Measurements from ENCODE around the gene OBP2A. TPM values are rescaled to one million over a fixed set of nuclear protein-coding genes. Genes with fewer than 3 reads are reported as not detected.

The OBP2A gene
- total RNA-seq, 4 donors from 2014 or later: not detected

GRCh38 chr9:135522137-135522877 is 23.6 kb upstream of the OBP2A start:
- H3K4me3 ChIP-seq (replicated peaks in 1 of 3): no peak overlapping the region
- no peak overlapping the region for H3K27ac ChIP-seq
- H3K27me3 ChIP-seq: no peaks in the 10 kb centered on the region
- WGBS, 2 donors: 53 to 71% methylated on average over 12 to 15 of the region's 16 CpGs
- TF ChIP-seq CTCF (IDR thresholded peaks at IDR 0.05) (no peak), POLR2A (IDR thresholded peaks at IDR 0.05) (no peak)
- no peaks in the 10 kb centered on the region for H3K36me3 ChIP-seq
- H3K4me1 ChIP-seq: no peaks in the 10 kb centered on the region
- no peaks in the 10 kb centered on the region for H3K9me3 ChIP-seq
- DNase-seq: no peak
- intact Hi-C loops (cut with DNase I): no loop called here

- 68 to 70% methylated on average over 14 to 16 of the region's 17 CpGs for WGBS, 2 donors
- TF ChIP-seq POLR2A (IDR thresholded peaks at IDR 0.05) (no peak), CTCF (IDR thresholded peaks at IDR 0.05) (no peak)
- DNase-seq: no peak
- H3K27ac ChIP-seq: no peak overlapping the region
- H3K9me3 ChIP-seq: no peaks in the 10 kb centered on the region
- no peaks in the 10 kb centered on the region for H3K4me1 ChIP-seq
- no peaks in the 10 kb centered on the region for H3K36me3 ChIP-seq
- H3K27me3 ChIP-seq: no peaks in the 10 kb centered on the region
- intact Hi-C loops (cut with DNase I): no loop called here
- H3K4me3 ChIP-seq (replicated peaks in 1 of 3): no peak overlapping the region
These were observed 23.0 kb upstream of the OBP2A start for GRCh38 chr9:135522931-135523330.

GRCh38 chr9:135523521-135524129 is 22.3 kb upstream of the OBP2A start:
- WGBS, 2 donors: 58 to 77% methylated on average over 11 to 21 of the region's 21 CpGs
- H3K4me1 ChIP-seq: no peaks in the 10 kb centered on the region
- no peaks in the 10 kb centered on the region for H3K27me3 ChIP-seq

GRCh38 chr9:135524130-135524861 is 21.6 kb upstream of the OBP2A start:
- H3K4me1 ChIP-seq: no peaks in the 10 kb centered on the region
- DNase-seq: no peak
- H3K36me3 ChIP-seq: no peaks in the 10 kb centered on the region
- no peak overlapping the region for H3K4me3 ChIP-seq (replicated peaks in 1 of 3)
- H3K9me3 ChIP-seq: no peaks in the 10 kb centered on the region
- no peak for TF ChIP-seq CTCF (IDR thresholded peaks at IDR 0.05)
- no peak for TF ChIP-seq POLR2A (IDR thresholded peaks at IDR 0.05)
- intact Hi-C loops (cut with DNase I): no loop called here
- no peak overlapping the region for H3K27ac ChIP-seq
- WGBS, 2 donors: 66 to 80% methylated on average over 15 to 21 of the region's 27 CpGs
- H3K27me3 ChIP-seq: no peaks in the 10 kb centered on the region

More at GRCh38 chr9:135523521-135524129, 22.3 kb upstream of the OBP2A start:
- Histone ChIP-seq H3K27ac (no peak overlapping the region), H3K36me3 (no peaks in the 10 kb centered on the region), H3K9me3 (no peaks in the 10 kb centered on the region), H3K4me3 (replicated peaks in 1 of 3) (no peak overlapping the region)
- intact Hi-C loops (cut with DNase I): no loop called here
- DNase-seq: no peak
- TF ChIP-seq CTCF (IDR thresholded peaks at IDR 0.05) (no peak), POLR2A (IDR thresholded peaks at IDR 0.05) (no peak)
